T-helper 9 cell (primary cell): Measurements from ENCODE around the gene RDH11.
"Not testable (repeated sequence)": the region's sequence is repeated elsewhere in the genome, so short reads cannot be mapped to it uniquely, and the experiment has no call there.

ENCODE experiments used
- DNase-seq: peaks from one replicate; pipeline ENCODE4 v3.0.0-alpha.2; 2020
- total RNA-seq, 2 donors: gene quantifications; one replicate each; lab custom pipeline; 2026; lab: John Stamatoyannopoulos, UW

Gene RDH11, protein sequence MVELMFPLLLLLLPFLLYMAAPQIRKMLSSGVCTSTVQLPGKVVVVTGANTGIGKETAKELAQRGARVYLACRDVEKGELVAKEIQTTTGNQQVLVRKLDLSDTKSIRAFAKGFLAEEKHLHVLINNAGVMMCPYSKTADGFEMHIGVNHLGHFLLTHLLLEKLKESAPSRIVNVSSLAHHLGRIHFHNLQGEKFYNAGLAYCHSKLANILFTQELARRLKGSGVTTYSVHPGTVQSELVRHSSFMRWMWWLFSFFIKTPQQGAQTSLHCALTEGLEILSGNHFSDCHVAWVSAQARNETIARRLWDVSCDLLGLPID
- 30.6 to 79.5 reads per million in 2 donors for total RNA-seq

GRCh38 chr14:67695394-67695949 is at the start of gene RDH11:
TSS of gene RDH11 (minus strand) at chr14:67695764. CDS start at chr14:67695703, 61 bp downstream.
- DNase-seq: peak; percentile 67

DNA sequence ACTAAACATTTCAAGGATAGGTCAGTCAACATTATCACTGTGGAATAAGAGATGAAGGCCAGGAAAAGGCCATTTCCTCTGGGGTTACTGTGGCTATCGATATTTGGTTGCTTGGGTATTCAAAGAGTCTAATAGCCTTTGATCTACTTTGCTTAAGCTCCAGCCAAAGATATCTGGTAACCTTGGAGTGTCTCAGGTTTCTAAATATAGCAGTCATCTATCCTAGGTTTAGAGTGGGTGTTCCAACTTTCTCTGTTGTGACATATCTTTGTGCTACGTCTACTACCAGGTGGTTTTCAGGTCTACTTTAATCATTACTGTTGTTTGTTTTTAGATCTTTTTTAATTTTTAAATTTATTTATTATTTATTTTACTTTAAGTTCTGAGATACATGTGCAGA is 48.5 kb upstream of the RDH11 start:
- DNase-seq: no peak

GRCh38 chr14:67738740-67739504 is 43.4 kb upstream of the RDH11 start:
- DNase-seq: no peak

- DNase-seq: no peak
Observed at GRCh38 chr14:67736771-67737170, 41.2 kb upstream of the RDH11 start.

DNA sequence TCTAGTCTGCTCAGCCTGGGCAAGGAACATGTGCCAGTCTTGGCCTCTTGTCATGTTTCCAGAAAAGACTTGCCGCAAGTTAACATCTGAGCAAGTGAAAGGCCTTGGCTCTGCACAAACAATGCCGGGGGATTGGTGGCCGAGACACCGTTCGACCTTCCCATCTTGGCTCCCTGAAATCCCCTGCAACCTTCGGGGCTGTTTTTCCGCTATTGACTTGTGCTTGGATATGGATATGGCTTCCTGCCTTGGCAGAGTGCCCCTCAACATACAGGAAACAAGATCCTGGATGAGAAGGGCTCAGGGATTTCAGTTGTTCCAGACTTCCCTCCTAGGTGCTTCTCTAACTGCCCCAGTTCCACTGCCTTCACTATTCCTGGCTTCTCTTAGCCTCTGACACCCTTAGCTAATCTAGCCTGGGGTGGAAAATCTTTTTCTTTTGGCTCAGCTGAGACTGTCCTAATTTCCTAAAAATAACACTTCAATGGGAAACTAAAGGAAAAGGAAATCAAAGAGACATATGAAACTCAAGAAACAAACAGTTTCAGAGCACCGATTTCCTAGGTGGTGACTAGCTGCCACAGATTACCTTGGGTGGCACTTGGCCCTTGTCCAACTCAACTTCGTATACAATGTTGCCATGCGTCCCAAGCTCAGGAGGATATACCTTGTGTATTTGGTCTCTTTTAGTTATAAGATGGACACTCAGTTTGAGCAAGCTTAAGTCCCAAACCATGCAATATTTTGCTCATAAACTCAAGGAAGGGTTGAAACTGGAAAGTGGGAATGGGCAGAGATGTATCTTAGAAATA is 40.0 kb upstream of the RDH11 start:
- no peak for DNase-seq

DNA sequence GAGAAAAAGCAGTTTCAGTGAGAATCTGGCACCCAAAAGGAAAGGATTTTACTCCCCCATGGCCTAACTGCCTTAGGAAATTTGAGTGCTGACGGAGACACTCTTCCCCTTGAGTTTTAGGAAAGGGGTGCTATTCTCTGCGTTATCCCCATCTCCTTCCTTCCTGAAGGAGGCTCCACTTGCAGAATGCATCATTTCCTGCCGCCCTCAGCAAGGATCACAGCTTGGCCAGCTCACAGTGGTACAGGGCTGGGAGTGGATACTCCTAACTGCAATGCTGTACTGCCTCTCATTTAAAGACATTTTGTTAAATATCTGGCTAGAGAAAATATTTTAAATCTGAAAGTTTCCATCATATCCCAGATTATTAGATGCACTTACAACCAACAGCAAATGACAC is 39.1 kb upstream of the RDH11 start:
- DNase-seq: no peak

DNA sequence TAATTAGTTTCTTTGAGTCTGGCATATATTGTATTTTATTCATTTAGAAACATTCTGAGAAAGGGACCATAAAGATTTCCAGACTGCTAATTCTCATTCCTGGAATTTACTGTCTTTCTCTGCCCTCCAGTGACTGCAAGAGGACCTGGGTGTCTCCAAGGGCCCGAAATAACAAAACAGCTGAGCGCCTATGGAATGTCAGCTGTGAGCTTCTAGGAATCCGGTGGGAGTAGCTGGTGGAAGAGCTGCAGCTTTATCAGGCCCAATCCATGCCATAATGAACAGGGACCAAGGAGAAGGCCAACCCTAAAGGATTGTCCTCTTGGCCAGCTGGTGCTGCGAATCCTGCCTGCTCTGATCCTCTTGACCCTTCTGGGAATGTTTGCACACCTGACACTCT is 38.1 kb upstream of the RDH11 start:
- DNase-seq: no peak

GRCh38 chr14:67729072-67729885 is 33.7 kb upstream of the RDH11 start:
- DNase-seq: no peak

DNA sequence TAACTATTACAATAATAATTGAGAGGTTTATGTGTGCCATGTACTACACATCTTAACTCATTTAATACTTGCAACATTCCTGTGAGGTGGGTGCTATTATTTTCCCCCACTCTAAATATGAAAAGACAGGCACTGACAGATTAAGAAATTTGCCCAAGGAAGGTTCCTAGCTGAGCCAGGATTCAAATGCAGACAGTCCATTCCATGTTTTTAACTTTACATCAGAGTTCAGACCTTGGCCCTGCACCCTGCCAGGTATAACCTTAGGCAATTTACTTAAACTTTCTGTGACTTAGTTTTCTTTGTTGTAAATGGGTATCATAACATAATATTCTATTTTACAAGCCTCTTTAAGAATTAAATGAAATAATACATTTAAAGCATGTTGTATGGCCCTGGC is 32.7 kb upstream of the RDH11 start:
- no peak for DNase-seq

DNA sequence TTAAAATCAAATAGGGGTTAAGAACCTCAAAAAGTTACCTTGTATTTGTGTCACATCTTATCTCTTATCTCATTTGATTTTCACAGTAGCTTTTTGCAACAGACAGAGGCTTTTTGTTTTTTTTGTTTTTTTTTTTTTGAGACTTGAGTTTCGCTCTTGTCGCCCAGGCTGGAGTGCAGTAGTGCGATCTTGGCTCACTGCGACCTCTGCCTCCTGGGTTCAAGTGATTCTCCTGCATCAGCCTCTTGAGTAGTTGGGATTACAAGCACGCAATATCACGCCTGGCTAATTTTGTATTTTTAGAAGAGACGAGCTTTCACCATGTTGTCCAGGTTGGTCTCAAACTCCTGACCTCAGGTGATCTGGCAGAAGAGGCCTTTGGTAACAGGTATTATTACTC is 31.8 kb upstream of the RDH11 start:
- DNase-seq: no peak

DNA sequence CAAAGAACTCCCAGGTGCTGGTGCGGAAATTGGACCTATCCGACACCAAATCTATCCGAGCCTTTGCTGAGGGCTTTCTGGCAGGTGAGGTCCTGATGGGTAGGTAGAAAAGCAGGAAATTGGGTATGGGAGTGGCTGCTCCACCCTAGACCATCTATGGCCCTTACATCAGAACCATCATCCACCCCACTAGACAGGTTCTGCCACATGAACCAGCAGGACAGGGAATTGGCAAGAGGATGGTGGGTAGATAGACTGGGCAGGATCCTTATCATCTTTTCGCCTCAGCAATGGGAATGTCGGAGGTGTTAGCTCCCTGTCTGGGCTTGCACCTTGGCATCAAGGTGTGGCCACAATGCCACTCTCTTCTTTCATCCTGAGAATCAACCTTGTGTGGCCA is 29.6 kb upstream of the RDH11 start:
- DNase-seq: no peak

GRCh38 chr14:67722293-67722692 is 26.7 kb upstream of the RDH11 start:
- DNase-seq: no peak

DNA sequence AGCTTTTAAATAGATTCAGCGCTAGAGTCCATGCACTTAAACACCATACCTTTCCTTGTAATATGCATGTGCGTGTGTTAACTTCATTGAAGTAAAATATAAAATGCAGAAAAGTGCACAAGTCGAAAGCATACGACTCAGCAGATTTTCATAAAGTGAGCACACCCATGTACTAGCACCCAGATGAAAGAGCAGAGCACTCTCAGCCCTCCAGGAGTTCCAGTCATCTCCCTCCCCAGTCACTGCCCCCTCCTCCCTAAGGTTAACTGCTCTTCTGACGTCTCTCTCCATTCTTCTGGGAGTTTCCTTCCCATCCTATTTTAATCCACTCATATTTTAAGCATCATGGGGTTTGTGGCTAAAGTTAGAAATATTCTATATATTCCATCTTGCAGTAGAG is 26.3 kb upstream of the RDH11 start:
- no peak for DNase-seq

DNA sequence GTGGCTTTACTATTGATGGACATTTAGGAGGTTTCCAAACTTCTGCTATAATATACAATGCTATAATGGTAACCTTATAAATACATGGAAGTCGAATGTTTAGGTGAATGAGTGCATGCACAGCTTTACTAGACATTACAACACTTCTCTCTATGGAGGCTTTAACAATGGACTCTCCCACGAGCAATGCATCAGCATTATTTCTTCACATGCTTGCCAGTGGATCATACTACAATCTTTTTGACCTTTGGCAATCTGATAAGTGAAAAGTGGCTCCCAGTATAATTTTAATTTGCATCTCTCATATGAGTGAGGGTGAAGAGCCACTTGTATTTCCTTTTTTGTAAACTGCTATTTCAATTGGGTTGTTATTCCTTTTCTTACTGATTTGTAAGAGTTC is 24.3 kb upstream of the RDH11 start:
- DNase-seq: no peak

- DNase-seq: not testable (repeated sequence)
Observed at GRCh38 chr14:67719385-67719784, 23.8 kb upstream of the RDH11 start.

DNA sequence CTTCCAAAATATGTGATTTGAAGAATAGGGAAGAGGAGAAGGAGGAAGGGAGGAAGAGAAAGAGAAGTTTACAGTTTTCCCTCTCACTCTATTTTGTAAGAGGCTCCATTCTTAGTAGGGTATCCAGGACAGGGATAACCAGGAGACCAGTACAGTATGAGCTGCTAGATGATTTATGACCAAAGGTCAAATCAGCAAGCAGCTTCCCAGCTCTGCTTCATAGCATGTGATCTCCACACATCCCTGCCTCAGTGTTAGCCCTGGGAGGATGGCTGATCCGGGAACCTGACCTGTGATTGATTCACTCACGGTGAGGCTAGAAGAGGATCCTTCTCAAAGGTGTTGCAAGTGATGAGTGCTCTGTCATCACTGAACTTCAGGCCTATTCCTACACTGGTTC is 22.7 kb upstream of the RDH11 start:
- DNase-seq: no peak

GRCh38 chr14:67717048-67717447 is 21.5 kb upstream of the RDH11 start:
- no peak for DNase-seq

GRCh38 chr14:67710209-67710608 is 14.6 kb upstream of the RDH11 start:
- no peak for DNase-seq

- not testable (repeated sequence) for DNase-seq
Observed at GRCh38 chr14:67709796-67710195, 14.2 kb upstream of the RDH11 start.

DNA sequence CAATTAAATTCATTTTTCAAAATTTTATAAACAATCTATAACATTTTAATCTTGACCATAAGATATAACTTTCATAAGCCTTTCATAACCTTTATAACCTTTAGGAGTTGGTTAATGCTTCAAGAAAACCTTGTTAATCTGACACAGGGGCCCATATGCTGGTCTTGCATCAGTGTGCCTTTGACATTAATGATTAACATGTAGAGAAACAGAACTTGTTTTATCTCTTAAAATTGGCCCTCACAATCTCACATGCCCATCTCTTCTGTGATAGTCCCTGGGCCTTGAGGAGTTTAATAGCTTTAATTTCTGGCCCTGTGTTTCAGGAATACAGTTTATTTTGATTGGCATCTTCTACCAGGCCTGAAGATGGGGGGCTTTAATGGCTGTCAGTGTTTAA is 13.8 kb upstream of the RDH11 start:
- DNase-seq: not testable (repeated sequence)

DNA sequence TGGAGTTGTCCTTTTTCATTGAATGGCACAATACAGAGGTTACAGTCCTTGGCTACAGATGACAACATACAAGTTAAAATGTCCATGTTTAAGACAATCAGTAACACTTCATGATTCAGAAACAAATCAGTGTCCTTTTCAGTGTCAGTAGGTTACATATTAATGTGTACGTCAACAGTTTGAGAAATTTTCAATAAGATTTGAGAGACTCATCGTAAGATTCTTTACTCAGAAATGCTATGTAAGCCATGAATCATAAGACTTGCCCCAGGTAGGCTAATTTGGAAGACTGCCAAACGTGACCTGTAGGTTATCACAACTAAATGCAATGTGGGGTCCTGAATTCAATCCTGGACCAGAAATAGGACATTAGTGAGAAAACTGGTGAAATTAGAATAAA is 9.6 kb upstream of the RDH11 start:
- no peak for DNase-seq

DNA sequence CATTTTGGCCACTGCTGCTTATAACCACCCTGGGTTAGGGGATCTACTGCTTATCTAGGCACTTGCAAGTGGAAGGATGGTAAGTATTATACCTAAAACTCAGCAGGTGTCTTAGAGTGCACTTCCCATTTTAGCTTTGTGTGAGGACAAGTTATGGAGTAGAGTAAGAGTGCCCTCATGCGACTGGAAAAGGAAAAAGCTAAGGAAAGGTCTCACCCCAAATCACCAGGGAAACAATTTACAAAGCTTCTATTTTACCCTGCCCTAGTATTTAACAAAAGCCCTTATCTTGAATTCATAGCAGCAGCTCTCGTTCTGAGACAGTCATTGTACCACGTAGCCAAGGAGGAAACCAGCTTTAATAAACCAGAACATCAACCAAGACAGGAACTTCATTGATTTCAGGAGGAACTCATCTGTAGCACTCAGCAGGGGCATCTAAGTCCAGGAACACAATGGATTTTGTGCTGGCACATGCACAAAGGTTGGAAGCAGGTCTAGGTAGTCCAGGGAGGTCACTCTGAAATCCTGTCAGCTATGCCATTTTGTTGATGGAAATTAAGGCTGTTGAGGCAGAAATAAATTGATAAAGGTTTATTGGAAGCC is 9.0 kb upstream of the RDH11 start:
- DNase-seq: no peak
